Measurements from ENCODE around the gene MACC1. TPM values are rescaled to one million over a fixed set of nuclear protein-coding genes. Genes with fewer than 3 reads are reported as not detected.

MACC1 gene
- total and polyA plus RNA-seq, 2 experiments from 2014 or later = 3.4 to 13.4 TPM

- TF ChIP-seq REST (IDR thresholded peaks at IDR 0.05; ENCODE audit: unreplicated experiment) (no peak), EZH2phosphoT487 (IDR thresholded peaks at IDR 0.05; ENCODE audit: unreplicated experiment) (no peak), EZH2 (IDR thresholded peaks at IDR 0.05; ENCODE audit: low read depth, unreplicated experiment) (no peak), CTCF (conservative IDR thresholded peaks at IDR 0.05; ENCODE audit: low read depth in 2 of 2) (no peak), STAT1 (IDR thresholded peaks at IDR 0.05; ENCODE audit: unreplicated experiment) (no peak), JUNB (IDR thresholded peaks at IDR 0.05; ENCODE audit: unreplicated experiment) (no peak), CREB1 (CRISPR knock-in tag; IDR thresholded peaks at IDR 0.05; ENCODE audit: low read depth) (no peak)
These were observed 15.7 kb upstream of the MACC1 start (continued) for GRCh38 chr7:20232848-20233247.

GRCh38 chr7:20229646-20230500 lies 12.7 kb upstream of the MACC1 start:
- Histone ChIP-seq H4K20me1 (replicated peaks; ENCODE audit: insufficient read depth) (no peaks in the 10 kb centered on the region), H3K9me2 (ENCODE audit: insufficient read depth) (no peaks in the 10 kb centered on the region), H3K36me3 (ENCODE audit: insufficient read depth) (no peaks in the 10 kb centered on the region), H2AFZ (no peak overlapping the region), H3K79me2 (replicated peaks; ENCODE audit: insufficient read depth) (no peaks in the 10 kb centered on the region), H3K4me3 (no peak overlapping the region), H3K4me1 (ENCODE audit: insufficient read depth) (no peaks in the 10 kb centered on the region), H3K4me2 (no peak overlapping the region), H3K27ac (ENCODE audit: low read depth) (no peak overlapping the region), H3K27me3 (ENCODE audit: insufficient read depth) (no peaks in the 10 kb centered on the region), H3F3A (replicated peaks; ENCODE audit: low read depth) (no peaks in the 10 kb centered on the region)
- Mint-ChIP-seq H3K4me3 (no peak overlapping the region), H3K9me3 (no peaks in the 10 kb centered on the region), H3K36me3 (ENCODE audit: low read depth) (no peaks in the 10 kb centered on the region), H3K27ac (no peak overlapping the region), H3K4me1 (no peaks in the 10 kb centered on the region), H3K27me3 (ENCODE audit: insufficient read depth, low read depth, poor library complexity) (no peaks in the 10 kb centered on the region)
- ATAC-seq (no peak), DNase-seq (ENCODE audit: low spot score) (no peak)
- TF ChIP-seq REST (IDR thresholded peaks at IDR 0.05; ENCODE audit: unreplicated experiment) (no peak), EZH2phosphoT487 (IDR thresholded peaks at IDR 0.05; ENCODE audit: unreplicated experiment) (no peak), ZNF331 (CRISPR knock-in tag; IDR thresholded peaks at IDR 0.05; ENCODE audit: low read depth) (no peak)

Data from GM23338 (cell line).